Prostate gland (tissue), 2 donors: Measurements from ENCODE around the gene MYO7B.

Source experiments
- CTCF ChIP-seq, 4 experiments: fragments of 200-600 bp in 2 of 4; fragments of 450-650 bp in 2 of 4; sonication (generic) in 2 of 4; IDR thresholded peaks; 1 replicate in 3 of 4; 2 replicates in 1 of 4; pipeline ENCODE4 v1.5.1; 2016 to 2019; ENCODE audit warnings: antibody characterized with exemption in 4 of 4, mild to moderate bottlenecking in 2 of 4, moderate library complexity in 2 of 4
- POLR2A ChIP-seq: fragments of 450-650 bp; IDR thresholded peaks from one replicate; pipeline ENCODE4 v1.6.1; 2016; ENCODE audit warnings: antibody characterized with exemption, mild to moderate bottlenecking

GRCh38 chr2:127611076-127611925 lies 75.8 kb downstream of the MYO7B start:
- no peak for TF ChIP-seq CTCF (IDR thresholded peaks at IDR 0.05)
- no peak for TF ChIP-seq POLR2A
